GM18520 (cell line): ENCODE data around the gene TMEM244.
"Not testable (repeated sequence)": the region's sequence is repeated elsewhere in the genome, so short reads cannot be mapped to it uniquely, and the experiment has no call there.

ENCODE experiments used
- ATAC-seq: cut with Tn5 transposase; IDR thresholded peaks from one replicate; pipeline ENCODE4 v1.9.1; 2021; ENCODE audit not compliant: unreplicated experiment

The TMEM244 gene

GRCh38 chr6:129817332-129817731, 43.8 kb downstream of the TMEM244 start:
- ATAC-seq = no peak

GRCh38 chr6:129812145-129812777, 48.9 kb downstream of the TMEM244 start:
- ATAC-seq = no peak

- not testable (repeated sequence) for ATAC-seq
These were observed 54.0 kb downstream of the TMEM244 start for GRCh38 chr6:129807141-129807540.

GRCh38 chr6:129802920-129803319, 58.2 kb downstream of the TMEM244 start:
- ATAC-seq = not testable (repeated sequence)

- no peak for ATAC-seq
These were observed 59.2 kb downstream of the TMEM244 start for GRCh38 chr6:129801909-129802308.

- ATAC-seq = no peak
These were observed 65.9 kb downstream of the TMEM244 start for GRCh38 chr6:129795261-129795660.

- no peak for ATAC-seq
These were observed 67.7 kb downstream of the TMEM244 start for GRCh38 chr6:129793447-129793846.

- no peak for ATAC-seq
These were observed 69.1 kb downstream of the TMEM244 start for GRCh38 chr6:129792049-129792448.

- no peak for ATAC-seq
These were observed 70.3 kb downstream of the TMEM244 start for GRCh38 chr6:129790785-129791184.

GRCh38 chr6:129789974-129790373, 71.1 kb downstream of the TMEM244 start:
- no peak for ATAC-seq

- no peak for ATAC-seq
These were observed 73.3 kb downstream of the TMEM244 start for GRCh38 chr6:129787816-129788215.

- ATAC-seq = no peak
These were observed 74.6 kb downstream of the TMEM244 start for GRCh38 chr6:129786548-129786947.

- no peak for ATAC-seq
These were observed 75.4 kb downstream of the TMEM244 start for GRCh38 chr6:129785756-129786135.

GRCh38 chr6:129785047-129785755, 75.9 kb downstream of the TMEM244 start:
- ATAC-seq = no peak
